Measurements from ENCODE around the gene TVP23B.
"Not testable (repeated sequence)": the region's sequence is repeated elsewhere in the genome, so short reads cannot be mapped to it uniquely, and the experiment has no call there.

GRCh38 chr17:18739616-18740391 is 41.2 kb upstream of the TVP23B start:
- TF ChIP-seq CTCF (IDR thresholded peaks at IDR 0.05; ENCODE audit: insufficient read depth, low read length, poor library complexity, severe bottlenecking); EZH2phosphoT487 (conservative IDR thresholded peaks at IDR 0.05; ENCODE audit: low read length): not testable (repeated sequence)
